GM19452 (cell line): ENCODE data around the gene MBD5.

Experiments used
- ATAC-seq: cut with Tn5 transposase; IDR thresholded peaks from one replicate; pipeline ENCODE4 v1.9.1; 2021; ENCODE audit not compliant: unreplicated experiment

MBD5 gene

GRCh38 chr2:148108385-148108784 is 87.5 kb downstream of the MBD5 start:
- ATAC-seq = no peak

GRCh38 chr2:148110184-148110583 is 89.3 kb downstream of the MBD5 start:
- no peak for ATAC-seq

GRCh38 chr2:148122788-148123187 is 101.9 kb downstream of the MBD5 start:
- no peak for ATAC-seq

- no peak for ATAC-seq
These were observed 103.4 kb downstream of the MBD5 start for GRCh38 chr2:148124271-148124670.

GRCh38 chr2:148130581-148130980 is 109.7 kb downstream of the MBD5 start:
- no peak for ATAC-seq

- no peak for ATAC-seq
These were observed 111.5 kb downstream of the MBD5 start for GRCh38 chr2:148132412-148132811.

- no peak for ATAC-seq
These were observed 114.8 kb downstream of the MBD5 start for GRCh38 chr2:148135705-148136104.

- ATAC-seq = no peak
These were observed 115.5 kb downstream of the MBD5 start for GRCh38 chr2:148136441-148136840.

GRCh38 chr2:148161909-148162435 is 141.1 kb downstream of the MBD5 start:
- no peak for ATAC-seq

- ATAC-seq = no peak
These were observed 142.0 kb downstream of the MBD5 start for GRCh38 chr2:148162871-148163270.

GRCh38 chr2:148165975-148166374 is 145.1 kb downstream of the MBD5 start:
- ATAC-seq = no peak

- no peak for ATAC-seq
These were observed 146.4 kb downstream of the MBD5 start for GRCh38 chr2:148167241-148167766.

GRCh38 chr2:148167855-148168254 is 147.0 kb downstream of the MBD5 start:
- no peak for ATAC-seq

- no peak for ATAC-seq
These were observed 151.4 kb downstream of the MBD5 start for GRCh38 chr2:148172131-148172753.

- ATAC-seq = no peak
These were observed 152.3 kb downstream of the MBD5 start for GRCh38 chr2:148173168-148173567.

GRCh38 chr2:148177559-148177958 is 156.7 kb downstream of the MBD5 start:
- no peak for ATAC-seq

- ATAC-seq = no peak
These were observed 158.8 kb downstream of the MBD5 start for GRCh38 chr2:148179724-148180123.

GRCh38 chr2:148184976-148185375 is 164.1 kb downstream of the MBD5 start:
- no peak for ATAC-seq

- no peak for ATAC-seq
These were observed 174.0 kb downstream of the MBD5 start for GRCh38 chr2:148194882-148195281.

- no peak for ATAC-seq
These were observed 180.4 kb downstream of the MBD5 start for GRCh38 chr2:148201075-148202004.

- ATAC-seq = no peak
These were observed 181.3 kb downstream of the MBD5 start for GRCh38 chr2:148202237-148202636.

- no peak for ATAC-seq
These were observed 186.2 kb downstream of the MBD5 start for GRCh38 chr2:148207111-148207510.
